HepG2 (cell line): ENCODE measurements around the gene KLHL40. TPM values are rescaled to one million over a fixed set of nuclear protein-coding genes. Genes with fewer than 3 reads are reported as not detected.
A peak's percentile ranks its signal among the peaks of the same experiment; 100 is the strongest.

Experiments
- ATAC-seq: fragments of 200-7000 bp; cut with Tn5 transposase; 3 replicates; pipeline ENCODE4 v1.9.1; 2020; ENCODE audit warnings: mild to moderate bottlenecking, moderate library complexity
- BruUV-seq: library from RNA; stranded (reverse); fragments of 400-500 nt; replicated peaks from 2 replicates; lab custom pipeline; 2021; lab: Mats Ljungman, UMichigan
- CTCF ChIA-PET: fragments of 300-600 bp; formaldehyde crosslinking; extraction: SDS; loops from one replicate; lab custom pipeline; 2021; ENCODE audit warnings: low total read pairs, inconsistent platforms, low intra/inter-chr PET ratio; lab: Yijun Ruan, JAX
- POLR2A ChIA-PET: fragments of 350-600 bp; sonication (Branson Sonifier 250); formaldehyde crosslinking; loops from one replicate; lab custom pipeline; 2020; ENCODE audit warnings: antibody characterized with exemption, inconsistent platforms; lab: Yijun Ruan, JAX
- DNase-seq: peaks from one replicate; pipeline ENCODE4 v3.0.0-alpha.2; 2015; ENCODE audit warnings: low spot score
- FAIRE-seq: peaks from 3 replicates; lab custom pipeline; 2011; peaks lifted over from hg19 to GRCh38; lab: Jason Lieb, UNC
- H2AFZ ChIP-seq: one replicate; pipeline ENCODE4 v1.6.1; 2011; ENCODE audit warnings: low read length, inconsistent platforms
- H3K27ac ChIP-seq: fragments of 300-600 bp; 3 replicates; pipeline ENCODE4 v1.8.0; 2011; ENCODE audit warnings: mixed run types, mild to moderate bottlenecking, mixed read lengths, low read length, inconsistent platforms; ENCODE audit not compliant: insufficient read depth; ENCODE audit errors: extremely low read length
- H3K27me3 ChIP-seq, 2 experiments: fragments of 200-600 bp in 1 of 2; 2 replicates in 1 of 2; 3 replicates in 1 of 2; pipeline versions ENCODE4 v1.6.0 to v1.8.0; 2011; ENCODE audit warnings: low read length in 2 of 2, mild to moderate bottlenecking in 2 of 2, moderate library complexity in 2 of 2, inconsistent platforms in 1 of 2; ENCODE audit not compliant: insufficient read depth in 2 of 2, control insufficient read depth in 1 of 2
- H3K36me3 ChIP-seq, 2 experiments: fragments of 200-600 bp in 1 of 2; replicated peaks in 1 of 2; 2 replicates in 1 of 2; 3 replicates in 1 of 2; pipeline versions ENCODE4 v1.5.1 to v1.8.0; 2011; ENCODE audit warnings: low read length in 2 of 2, inconsistent platforms in 1 of 2; ENCODE audit not compliant: insufficient read depth in 2 of 2, control insufficient read depth in 1 of 2
- H3K4me1 ChIP-seq: 2 replicates; pipeline ENCODE4 v1.5.1; 2012; ENCODE audit warnings: low read length, inconsistent platforms; ENCODE audit not compliant: insufficient read depth
- H3K4me2 ChIP-seq: 2 replicates; pipeline ENCODE4 v1.6.0; 2011; ENCODE audit warnings: low read depth, low read length, inconsistent platforms
- H3K4me3 ChIP-seq, 3 experiments: fragments of 200-600 bp in 1 of 3; sonication (generic), shearing (Covaris generic) in 1 of 3; replicated peaks in 1 of 3; 2 replicates each; pipeline ENCODE4 v1.5.1; 2011 to 2016; ENCODE audit warnings: low read length in 3 of 3, inconsistent platforms in 2 of 3, low read depth in 2 of 3, mild to moderate bottlenecking in 2 of 3, control low read depth in 1 of 3, mixed read lengths in 1 of 3; ENCODE audit not compliant: insufficient read depth in 1 of 3
- H3K79me2 ChIP-seq: one replicate; pipeline ENCODE4 v1.6.1; 2011; ENCODE audit warnings: low read length, inconsistent platforms; ENCODE audit not compliant: insufficient read depth
- H3K9ac ChIP-seq: 2 replicates; pipeline ENCODE4 v1.6.0; 2011; ENCODE audit warnings: mild to moderate bottlenecking, low read depth, low read length, inconsistent platforms; ENCODE audit not compliant: insufficient read depth
- H3K9me3 ChIP-seq: 2 replicates; pipeline ENCODE4 v1.5.1; 2012; ENCODE audit warnings: mild to moderate bottlenecking, low read length
- H4K20me1 ChIP-seq: 2 replicates; pipeline ENCODE4 v1.6.0; 2011; ENCODE audit warnings: inconsistent platforms, mild to moderate bottlenecking, low read length, moderate library complexity; ENCODE audit not compliant: insufficient read depth
- ARHGAP35 ChIP-seq: sonication (generic); formaldehyde crosslinking; IDR thresholded peaks from 2 replicates; pipeline ENCODE4 v1.9.0; 2022; ENCODE audit warnings: mild to moderate bottlenecking, inconsistent platforms, moderate library complexity, missing genetic modification reagents, borderline replicate concordance
- CCAR2 ChIP-seq: fragments of 200-400 bp; formaldehyde crosslinking; optimal IDR thresholded peaks from 2 replicates; pipeline ENCODE3; 2018; ENCODE audit warnings: low read depth, mild to moderate bottlenecking, low read length, moderate library complexity
- CEBPG ChIP-seq: IDR thresholded peaks from 2 replicates; pipeline ENCODE4 v1.6.1; 2016
- CHCHD3 ChIP-seq: sonication (generic); formaldehyde crosslinking; IDR thresholded peaks from 2 replicates; pipeline ENCODE4 v1.8.0; 2022; ENCODE audit warnings: mild to moderate bottlenecking, missing genetic modification reagents, moderate library complexity
- HDAC2 ChIP-seq: sonication (generic); formaldehyde crosslinking; IDR thresholded peaks from 2 replicates; pipeline ENCODE4 v1.4.0; 2020; ENCODE audit warnings: missing genetic modification reagents
- HHEX ChIP-seq: IDR thresholded peaks from 2 replicates; pipeline ENCODE4 v1.6.1; 2016; ENCODE audit warnings: control low read depth
- MBNL3 ChIP-seq: fragments of 250-450 bp; sonication (Bioruptor Pico); conservative IDR thresholded peaks from 2 replicates; pipeline ENCODE4 v1.8.0; 2022; ENCODE audit warnings: mild to moderate bottlenecking, inconsistent platforms
- MIER2 ChIP-seq: IDR thresholded peaks from 2 replicates; pipeline ENCODE4 v1.6.1; 2016; ENCODE audit warnings: missing biosample characterization, missing genetic modification reagents
- MXI1 ChIP-seq: IDR thresholded peaks from 3 replicates; pipeline ENCODE4 v1.6.1; 2012; ENCODE audit warnings: low read depth, low read length, inconsistent platforms, borderline replicate concordance
- NFE2 ChIP-seq: sonication (generic); formaldehyde crosslinking; IDR thresholded peaks from 2 replicates; pipeline ENCODE4 v1.4.0; 2020; ENCODE audit warnings: missing genetic modification reagents
- NFE2L2 ChIP-seq: fragments of 150-350 bp; IDR thresholded peaks from 2 replicates; pipeline ENCODE4 v1.6.1; 2014; ENCODE audit warnings: low read length
- PITX1 ChIP-seq: sonication (generic); formaldehyde crosslinking; IDR thresholded peaks from 2 replicates; pipeline ENCODE4 v1.5.1; 2020; ENCODE audit warnings: mild to moderate bottlenecking, missing genetic modification reagents
- SMAD3 ChIP-seq: sonication (generic); formaldehyde crosslinking; IDR thresholded peaks from 2 replicates; pipeline ENCODE4 v1.4.0; 2020; ENCODE audit warnings: missing genetic modification reagents
- SMAD9 ChIP-seq: sonication (generic); formaldehyde crosslinking; IDR thresholded peaks from 2 replicates; pipeline ENCODE4 v1.5.1; 2020; ENCODE audit warnings: mild to moderate bottlenecking, missing genetic modification reagents
- SP4 ChIP-seq: sonication (generic); formaldehyde crosslinking; IDR thresholded peaks from 2 replicates; pipeline ENCODE4 v1.8.1; 2023; ENCODE audit warnings: mild to moderate bottlenecking, missing genetic modification reagents
- THYN1 ChIP-seq: sonication (generic); formaldehyde crosslinking; IDR thresholded peaks from 2 replicates; pipeline ENCODE4 v1.8.1; 2023; ENCODE audit warnings: low read depth, mild to moderate bottlenecking, moderate library complexity, missing genetic modification reagents, borderline replicate concordance
- ZNF12 ChIP-seq: sonication (generic); formaldehyde crosslinking; IDR thresholded peaks from 2 replicates; pipeline ENCODE4 v1.5.0; 2020; ENCODE audit warnings: missing genetic modification reagents
- ZNF331 ChIP-seq: sonication (generic); formaldehyde crosslinking; IDR thresholded peaks from 2 replicates; pipeline ENCODE4 v1.4.0; 2020; ENCODE audit warnings: missing genetic modification reagents
- ZNF567 ChIP-seq: sonication (generic); formaldehyde crosslinking; IDR thresholded peaks from 2 replicates; pipeline ENCODE4 v1.8.1; 2023; ENCODE audit warnings: mild to moderate bottlenecking, missing genetic modification reagents, borderline replicate concordance
- ZNF605 ChIP-seq: sonication (generic); formaldehyde crosslinking; IDR thresholded peaks from 2 replicates; pipeline ENCODE4 v1.8.0; 2022; ENCODE audit warnings: mild to moderate bottlenecking, missing genetic modification reagents
- ZSCAN22 ChIP-seq: sonication (generic); formaldehyde crosslinking; IDR thresholded peaks from 2 replicates; pipeline ENCODE4 v1.4.0; 2020; ENCODE audit warnings: mild to moderate bottlenecking, missing genetic modification reagents
- ZSCAN25 ChIP-seq: sonication (generic); formaldehyde crosslinking; IDR thresholded peaks from 2 replicates; pipeline ENCODE4 v1.8.0; 2022; ENCODE audit warnings: mild to moderate bottlenecking, missing genetic modification reagents
- WGBS: methylation state at CpG from one replicate; pipeline ENCODE4 v1.1.6; 2017; ENCODE audit warnings: low lambda C conversion rate; 5-methylcytosine and 5-hydroxymethylcytosine counted together
- in situ Hi-C: cut with HindIII; loops from 2 replicates; pipeline ENCODE4 v1.10.0; 2017; ENCODE audit warnings: low pct_unique_long_range_greater_than_20kb; ENCODE audit not compliant: extremely low pct_ligation_motif_present
- intact Hi-C: fragments of 100-400 bp; cut with micrococcal nuclease; formaldehyde crosslinking; loops from one replicate; pipeline ENCODE4 v1.10.0; 2022; ENCODE audit not compliant: unreplicated experiment
- polyA plus RNA-seq, 8 experiments: library from polyadenylated mRNA; depleted of rRNA in 3 of 8; stranded (reverse) in 7 of 8; unstranded in 1 of 8; fragments of >200 nt; fragmentation: Illumina TruSeq in 4 of 8; extraction: Trizol in 4 of 8; gene quantifications; 2 replicates each; pipeline versions ENCODE4 v1.2.1 to v1.2.3, GENCODE V29; 2011 to 2016; ENCODE audit warnings: low read depth in 4 of 8, missing spikeins in 1 of 8, mixed read lengths in 1 of 8; ENCODE audit not compliant: insufficient read depth in 1 of 8
- total RNA-seq, 5 experiments: library from RNA; depleted of rRNA; stranded (reverse); fragments of >200 nt; fragmentation: Illumina TruSeq; extraction: Trizol; gene quantifications; 2 replicates each; pipeline ENCODE4 v1.2.3, GENCODE V29; 2016; ENCODE audit warnings: low read depth in 1 of 5
- TF ChIP-seq, protein P1 (sequence below): fragments of 450-650 bp; IDR thresholded peaks from 2 replicates; pipeline ENCODE4 v1.6.1; 2016
- TF ChIP-seq, protein P2 (sequence below), 2 experiments: sonication (generic) in 1 of 2; formaldehyde crosslinking in 1 of 2; IDR thresholded peaks; 2 replicates each; pipeline versions ENCODE4 v1.4.0 to v1.6.1; 2018 to 2020; ENCODE audit warnings: missing genetic modification reagents in 2 of 2, borderline replicate concordance in 1 of 2, low read depth in 1 of 2, mild to moderate bottlenecking in 1 of 2, missing biosample characterization in 1 of 2

Gene KLHL40
- total and polyA plus RNA-seq, 2 of the 13 experiments (the other 11 are each of a cell fraction or from before 2014, with no cell fraction given), result not detected

DNA sequence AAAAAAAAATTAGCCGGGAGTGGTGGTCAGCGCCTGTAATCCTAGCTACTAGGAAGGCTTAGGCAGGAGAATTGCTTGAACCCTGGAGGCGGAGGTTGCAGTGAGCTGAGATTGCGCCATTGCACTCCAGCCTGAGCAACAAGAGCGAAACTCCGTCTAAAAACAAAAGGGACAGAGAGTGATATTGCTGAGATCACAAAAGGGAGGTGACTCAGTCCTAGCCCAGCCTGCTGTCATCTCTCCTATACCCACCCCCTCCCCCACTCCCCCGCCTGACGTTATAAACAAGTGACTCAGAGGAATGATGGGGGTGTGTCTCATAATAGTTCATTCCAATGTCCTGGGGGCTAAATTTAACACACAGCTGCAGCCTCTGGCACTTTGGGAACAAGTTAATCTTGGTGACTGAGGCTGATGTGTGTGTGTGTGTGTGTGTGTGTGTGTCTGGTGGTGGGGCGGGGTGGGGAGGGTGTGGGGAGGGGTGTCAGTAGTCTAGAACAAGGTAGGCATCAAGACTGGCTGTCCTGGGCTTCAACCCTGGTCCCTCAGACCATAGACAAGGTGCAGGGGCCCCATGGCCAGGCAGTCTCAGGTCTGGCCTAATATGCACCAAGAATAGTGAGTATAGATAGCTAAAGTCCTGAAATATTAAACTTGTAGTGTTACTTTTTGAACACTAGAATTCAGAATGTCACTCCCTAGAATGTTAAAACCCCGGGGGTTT lies 1.3 kb upstream of the KLHL40 start:
- Histone ChIP-seq H3K79me2 (no peaks in the 10 kb centered on the region), H3K9ac (no peak overlapping the region), H3K4me2 (no peak overlapping the region; the same call in 1 of the 2 replicates), H4K20me1 (no peaks in the 10 kb centered on the region), H3K36me3 (no peaks in the 10 kb centered on the region), H3K4me1 (peaks cover 5% of the 10 kb centered on the region; the same call in 1 of the 2 replicates), H3K9me3 (no peaks in the 10 kb centered on the region), H3K4me3 (no peak overlapping the region), H2AFZ (no peak overlapping the region), H3K27me3 (peaks cover 3 to 37% of the 10 kb centered on the region in 2 experiments; a peak in 4 of 5 replicates), H3K27ac (no peak overlapping the region)
- FAIRE-seq (no peak), ATAC-seq (peak; percentile 67), DNase-seq (peak; percentile 71)
- no TSS peak for BruUV-seq
- POLR2A ChIA-PET, result interaction anchor here (1.0 kb wide), 1 partner anchor 18 kb away, joined by 3 read pairs; no protein-coding TSS in a partner anchor
- in situ Hi-C loops, result no loop called here
- intact Hi-C loops, result no loop called here
- WGBS, result 2% methylated on average over 9 of the region's 10 CpGs
- CTCF ChIA-PET, result no interaction called here
- TF ChIP-seq ZSCAN25 (no peak), NFE2 (CRISPR knock-in tag) (no peak), ARHGAP35 (CRISPR knock-in tag) (no peak), MBNL3 (CRISPR knock-in tag) (no peak), CCAR2 (no peak), ZSCAN22 (no peak), PITX1 (CRISPR knock-in tag) (no peak), SP4 (CRISPR knock-in tag) (no peak), HDAC2 (no peak), ZNF12 (0 out of 2 replicates have a peak, but pooled peaks have one; percentile 32), NFE2L2 (no peak), HHEX (CRISPR knock-in tag) (no peak), ZNF331 (CRISPR knock-in tag) (no peak), ZNF605 (CRISPR knock-in tag) (no peak), MXI1 (no peak), MIER2 (no peak), ZNF567 (CRISPR knock-in tag) (no peak), CHCHD3 (no peak), SMAD9 (CRISPR knock-in tag) (no peak), SMAD3 (CRISPR knock-in tag) (no peak), CEBPG (peak; percentile 68), THYN1 (no peak)
- TF ChIP-seq, protein P1, sequence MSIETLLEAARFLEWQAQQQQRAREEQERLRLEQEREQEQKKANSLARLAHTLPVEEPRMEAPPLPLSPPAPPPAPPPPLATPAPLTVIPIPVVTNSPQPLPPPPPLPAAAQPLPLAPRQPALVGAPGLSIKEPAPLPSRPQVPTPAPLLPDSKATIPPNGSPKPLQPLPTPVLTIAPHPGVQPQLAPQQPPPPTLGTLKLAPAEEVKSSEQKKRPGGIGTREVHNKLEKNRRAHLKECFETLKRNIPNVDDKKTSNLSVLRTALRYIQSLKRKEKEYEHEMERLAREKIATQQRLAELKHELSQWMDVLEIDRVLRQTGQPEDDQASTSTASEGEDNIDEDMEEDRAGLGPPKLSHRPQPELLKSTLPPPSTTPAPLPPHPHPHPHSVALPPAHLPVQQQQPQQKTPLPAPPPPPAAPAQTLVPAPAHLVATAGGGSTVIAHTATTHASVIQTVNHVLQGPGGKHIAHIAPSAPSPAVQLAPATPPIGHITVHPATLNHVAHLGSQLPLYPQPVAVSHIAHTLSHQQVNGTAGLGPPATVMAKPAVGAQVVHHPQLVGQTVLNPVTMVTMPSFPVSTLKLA, result no peak
- TF ChIP-seq, protein P2, sequence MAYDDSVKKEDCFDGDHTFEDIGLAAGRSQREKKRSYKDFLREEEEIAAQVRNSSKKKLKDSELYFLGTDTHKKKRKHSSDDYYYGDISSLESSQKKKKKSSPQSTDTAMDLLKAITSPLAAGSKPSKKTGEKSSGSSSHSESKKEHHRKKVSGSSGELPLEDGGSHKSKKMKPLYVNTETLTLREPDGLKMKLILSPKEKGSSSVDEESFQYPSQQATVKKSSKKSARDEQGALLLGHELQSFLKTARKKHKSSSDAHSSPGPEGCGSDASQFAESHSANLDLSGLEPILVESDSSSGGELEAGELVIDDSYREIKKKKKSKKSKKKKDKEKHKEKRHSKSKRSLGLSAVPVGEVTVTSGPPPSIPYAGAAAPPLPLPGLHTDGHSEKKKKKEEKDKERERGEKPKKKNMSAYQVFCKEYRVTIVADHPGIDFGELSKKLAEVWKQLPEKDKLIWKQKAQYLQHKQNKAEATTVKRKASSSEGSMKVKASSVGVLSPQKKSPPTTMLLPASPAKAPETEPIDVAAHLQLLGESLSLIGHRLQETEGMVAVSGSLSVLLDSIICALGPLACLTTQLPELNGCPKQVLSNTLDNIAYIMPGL (CRISPR knock-in tag; IDR thresholded peaks at IDR 0.05; ENCODE audit: borderline replicate concordance in 1 of 2, low read depth in 1 of 2), result no peak
